Measurements from ENCODE around the gene GPR55. TPM values are rescaled to one million over a fixed set of nuclear protein-coding genes. Genes with fewer than 3 reads are reported as not detected.

GPR55 gene
- total RNA-seq, 1 experiment from 2014 or later: not detected

DNA sequence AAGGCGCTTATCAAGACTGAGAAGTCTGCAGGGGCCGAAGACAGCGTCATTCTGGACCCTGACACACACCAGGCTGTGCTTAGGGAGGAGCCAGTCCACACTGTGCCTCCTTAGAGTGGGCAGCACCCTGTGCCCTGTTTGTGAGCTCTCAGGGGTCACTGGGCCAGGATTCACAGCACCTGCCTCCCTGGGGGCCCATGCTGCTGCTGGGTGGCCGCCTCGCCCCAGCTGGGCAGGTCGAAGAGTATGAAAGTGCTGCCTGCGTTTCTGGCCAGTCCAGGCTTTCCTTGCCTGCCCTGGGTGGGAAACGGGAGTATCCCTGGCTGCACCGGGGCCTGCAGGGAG, 15.4 kb upstream of the GPR55 start (continued):
- TF ChIP-seq, protein P1, sequence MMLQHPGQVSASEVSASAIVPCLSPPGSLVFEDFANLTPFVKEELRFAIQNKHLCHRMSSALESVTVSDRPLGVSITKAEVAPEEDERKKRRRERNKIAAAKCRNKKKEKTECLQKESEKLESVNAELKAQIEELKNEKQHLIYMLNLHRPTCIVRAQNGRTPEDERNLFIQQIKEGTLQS (IDR thresholded peaks at IDR 0.05): no peak
- TF ChIP-seq, protein P2, sequence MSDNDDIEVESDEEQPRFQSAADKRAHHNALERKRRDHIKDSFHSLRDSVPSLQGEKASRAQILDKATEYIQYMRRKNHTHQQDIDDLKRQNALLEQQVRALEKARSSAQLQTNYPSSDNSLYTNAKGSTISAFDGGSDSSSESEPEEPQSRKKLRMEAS (IDR thresholded peaks at IDR 0.05): no peak
- TF ChIP-seq ELF1 (IDR thresholded peaks at IDR 0.05; ENCODE audit: borderline replicate concordance, low read depth) (no peak), POLR2A (IDR thresholded peaks at IDR 0.05; ENCODE audit: borderline replicate concordance, extremely low read depth, insufficient read depth, insufficient read length) (no peak), SP1 (IDR thresholded peaks at IDR 0.05; ENCODE audit: low read depth) (no peak), JUND (IDR thresholded peaks at IDR 0.05) (no peak), CEBPB (IDR thresholded peaks at IDR 0.05; ENCODE audit: low read depth) (no peak), RAD21 (IDR thresholded peaks at IDR 0.05; ENCODE audit: low read depth) (no peak)
- TF ChIP-seq, protein P3, sequence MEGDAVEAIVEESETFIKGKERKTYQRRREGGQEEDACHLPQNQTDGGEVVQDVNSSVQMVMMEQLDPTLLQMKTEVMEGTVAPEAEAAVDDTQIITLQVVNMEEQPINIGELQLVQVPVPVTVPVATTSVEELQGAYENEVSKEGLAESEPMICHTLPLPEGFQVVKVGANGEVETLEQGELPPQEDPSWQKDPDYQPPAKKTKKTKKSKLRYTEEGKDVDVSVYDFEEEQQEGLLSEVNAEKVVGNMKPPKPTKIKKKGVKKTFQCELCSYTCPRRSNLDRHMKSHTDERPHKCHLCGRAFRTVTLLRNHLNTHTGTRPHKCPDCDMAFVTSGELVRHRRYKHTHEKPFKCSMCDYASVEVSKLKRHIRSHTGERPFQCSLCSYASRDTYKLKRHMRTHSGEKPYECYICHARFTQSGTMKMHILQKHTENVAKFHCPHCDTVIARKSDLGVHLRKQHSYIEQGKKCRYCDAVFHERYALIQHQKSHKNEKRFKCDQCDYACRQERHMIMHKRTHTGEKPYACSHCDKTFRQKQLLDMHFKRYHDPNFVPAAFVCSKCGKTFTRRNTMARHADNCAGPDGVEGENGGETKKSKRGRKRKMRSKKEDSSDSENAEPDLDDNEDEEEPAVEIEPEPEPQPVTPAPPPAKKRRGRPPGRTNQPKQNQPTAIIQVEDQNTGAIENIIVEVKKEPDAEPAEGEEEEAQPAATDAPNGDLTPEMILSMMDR (IDR thresholded peaks at IDR 0.05 in 2 of 3, conservative IDR thresholded peaks at IDR 0.05 in 1 of 3; ENCODE audit: borderline replicate concordance in 1 of 3, insufficient read depth in 1 of 3, low read depth in 2 of 3, low read length in 2 of 3): no peak

DNA sequence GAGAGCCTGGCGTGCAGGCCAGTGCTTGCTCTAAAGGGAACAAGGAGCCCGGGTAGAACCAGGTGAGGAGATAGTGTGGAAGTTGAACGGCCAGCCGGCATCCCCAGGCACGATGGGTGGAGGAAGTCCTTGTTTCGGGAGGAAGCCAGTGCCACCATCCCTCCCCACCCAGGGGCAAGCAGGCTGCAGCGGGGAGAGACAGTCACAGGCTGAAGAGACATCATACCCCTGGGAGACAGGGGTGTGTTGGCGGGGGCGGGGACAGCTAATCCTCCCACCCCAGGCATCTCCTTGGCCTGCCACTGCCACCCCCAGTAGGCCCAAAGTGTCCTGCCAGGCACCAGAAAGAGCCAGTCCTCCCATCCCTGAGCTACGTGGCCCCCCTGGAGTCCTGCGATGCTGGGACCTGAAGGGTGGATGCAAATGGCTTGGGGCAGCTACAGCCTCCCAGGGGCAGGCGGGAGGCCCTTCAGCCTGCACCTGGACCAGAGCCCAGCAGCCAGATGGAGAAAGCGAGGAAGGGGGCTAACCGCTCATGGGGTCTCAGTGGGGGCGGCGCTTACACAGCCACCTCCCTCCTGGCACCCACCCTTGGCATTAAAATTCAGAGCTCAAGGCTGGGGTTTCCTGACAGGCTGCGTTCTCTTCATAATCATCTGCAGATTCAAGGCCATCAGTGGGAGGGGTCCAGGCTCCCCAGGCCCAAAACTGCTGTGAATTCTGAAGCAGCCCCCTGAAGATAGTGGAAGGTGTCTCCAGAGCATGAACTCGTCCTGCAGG, 14.8 kb upstream of the GPR55 start:
- DNase-seq (ENCODE audit: low read depth, low spot score): no peak
- H3K4me2 ChIP-seq (ENCODE audit: low read length): no peak overlapping the region
- BruUV-seq (replicated peaks): no TSS peak
- H3K9me2 ChIP-seq (ENCODE audit: insufficient read depth): no peaks in the 10 kb centered on the region
- H3K4me1 ChIP-seq (ENCODE audit: control insufficient read depth in 1 of 2, insufficient read depth in 2 of 2, low read length in 2 of 2): no peaks in the 10 kb centered on the region
- H3K27ac ChIP-seq (ENCODE audit: low read depth, low read length): no peak overlapping the region
- no peak overlapping the region for H3K9ac ChIP-seq (ENCODE audit: low read length)
- no peak overlapping the region for H3K4me3 ChIP-seq (replicated peaks in 1 of 2; ENCODE audit: low read depth in 1 of 2, low read length in 2 of 2)
- no peak overlapping the region for H2AFZ ChIP-seq (ENCODE audit: low read depth, low read length, poor library complexity, severe bottlenecking)
- H3K36me3 ChIP-seq (ENCODE audit: control insufficient read depth in 1 of 2, insufficient read depth in 2 of 2, low read length in 2 of 2): no peaks in the 10 kb centered on the region
- no peaks in the 10 kb centered on the region for H3K27me3 ChIP-seq (ENCODE audit: insufficient read depth, low read length)
- no peak for ATAC-seq
- H4K20me1 ChIP-seq (ENCODE audit: insufficient read depth): no peaks in the 10 kb centered on the region
- no peaks in the 10 kb centered on the region for H3K79me2 ChIP-seq (ENCODE audit: insufficient read depth, low read length)
- intact Hi-C loops (cut with micrococcal nuclease): no loop called here
- ChIA-PET RAD21 (ENCODE audit: low non-redundant PET in 1 of 2, low total read pairs in 2 of 2, uncharacterized antibody in 2 of 2, unreplicated experiment in 2 of 2) (interaction anchor here in 1 of 2 experiments (0.6 kb wide), 1 partner anchor 35 kb away, joined by 3 read pairs; no protein-coding TSS in a partner anchor), POLR2A (no interaction called here), CTCF (interaction anchor here (2.1 kb wide), 1 partner anchor 16 kb away, joined by 4 read pairs; no protein-coding TSS in a partner anchor)
- peaks cover 3 to 5% of the 10 kb centered on the region in 2 experiments; a peak in 2 of 4 replicates for H3K9me3 ChIP-seq (ENCODE audit: control insufficient read depth in 1 of 2, insufficient read depth in 1 of 2, low read depth in 1 of 2, low read length in 2 of 2)
- TF ChIP-seq POLR2A (IDR thresholded peaks at IDR 0.05; ENCODE audit: borderline replicate concordance, extremely low read depth, insufficient read depth, insufficient read length) (no peak), CBX3 (IDR thresholded peaks at IDR 0.05; ENCODE audit: low read depth) (no peak), JUND (IDR thresholded peaks at IDR 0.05) (no peak), SIN3A (IDR thresholded peaks at IDR 0.05; ENCODE audit: low read depth) (no peak), POLR2AphosphoS5 (IDR thresholded peaks at IDR 0.05; ENCODE audit: low read depth, low read length) (no peak), FOSL1 (IDR thresholded peaks at IDR 0.05; ENCODE audit: low read depth) (no peak), EGR1 (IDR thresholded peaks at IDR 0.05; ENCODE audit: low read depth) (no peak), EZH2phosphoT487 (IDR thresholded peaks at IDR 0.05; ENCODE audit: borderline replicate concordance) (no peak), TCF7L2 (IDR thresholded peaks at IDR 0.05; ENCODE audit: borderline replicate concordance, extremely low read depth, insufficient read depth, insufficient read length) (no peak), ELF1 (IDR thresholded peaks at IDR 0.05; ENCODE audit: borderline replicate concordance, low read depth) (no peak), SRF (IDR thresholded peaks at IDR 0.05; ENCODE audit: low read depth) (no peak), SP1 (IDR thresholded peaks at IDR 0.05; ENCODE audit: low read depth) (no peak), CEBPB (IDR thresholded peaks at IDR 0.05; ENCODE audit: low read depth) (no peak), YY1 (IDR thresholded peaks at IDR 0.05; ENCODE audit: extremely low read depth, insufficient replicate concordance, low read depth, low read length) (no peak)
- TF ChIP-seq, protein P2 (IDR thresholded peaks at IDR 0.05): no peak
- TF ChIP-seq, protein P1 (IDR thresholded peaks at IDR 0.05): no peak
- TF ChIP-seq, protein P4, sequence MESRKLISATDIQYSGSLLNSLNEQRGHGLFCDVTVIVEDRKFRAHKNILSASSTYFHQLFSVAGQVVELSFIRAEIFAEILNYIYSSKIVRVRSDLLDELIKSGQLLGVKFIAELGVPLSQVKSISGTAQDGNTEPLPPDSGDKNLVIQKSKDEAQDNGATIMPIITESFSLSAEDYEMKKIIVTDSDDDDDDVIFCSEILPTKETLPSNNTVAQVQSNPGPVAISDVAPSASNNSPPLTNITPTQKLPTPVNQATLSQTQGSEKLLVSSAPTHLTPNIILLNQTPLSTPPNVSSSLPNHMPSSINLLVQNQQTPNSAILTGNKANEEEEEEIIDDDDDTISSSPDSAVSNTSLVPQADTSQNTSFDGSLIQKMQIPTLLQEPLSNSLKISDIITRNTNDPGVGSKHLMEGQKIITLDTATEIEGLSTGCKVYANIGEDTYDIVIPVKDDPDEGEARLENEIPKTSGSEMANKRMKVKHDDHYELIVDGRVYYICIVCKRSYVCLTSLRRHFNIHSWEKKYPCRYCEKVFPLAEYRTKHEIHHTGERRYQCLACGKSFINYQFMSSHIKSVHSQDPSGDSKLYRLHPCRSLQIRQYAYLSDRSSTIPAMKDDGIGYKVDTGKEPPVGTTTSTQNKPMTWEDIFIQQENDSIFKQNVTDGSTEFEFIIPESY (IDR thresholded peaks at IDR 0.05; ENCODE audit: extremely low read depth, insufficient replicate concordance, low read length): no peak

All from HCT116 (cell line).